ENCODE measurements around the gene PPIE. TPM values are rescaled to one million over a fixed set of nuclear protein-coding genes. Genes with fewer than 3 reads are reported as not detected.

PPIE gene
- total and polyA plus RNA-seq, 2 of the 13 experiments (the other 11 are each of a cell fraction or from before 2014, with no cell fraction given): 15.3 to 26.3 TPM

- Histone ChIP-seq H3K36me3 (replicated peaks in 1 of 2; ENCODE audit: control insufficient read depth in 1 of 2, insufficient read depth in 2 of 2, low read length in 2 of 2) (peaks cover 5 to 50% of the 10 kb centered on the region in 2 experiments; a peak in 4 of 5 replicates), H3K79me2 (ENCODE audit: insufficient read depth, low read length) (no peaks in the 10 kb centered on the region), H3K4me1 (ENCODE audit: insufficient read depth, low read length) (no peaks in the 10 kb centered on the region), H3K27me3 (ENCODE audit: control insufficient read depth in 1 of 2, insufficient read depth in 2 of 2, low read length in 2 of 2) (no peaks in the 10 kb centered on the region), H3K9ac (ENCODE audit: insufficient read depth, low read depth, low read length) (no peak overlapping the region), H3K27ac (ENCODE audit: extremely low read length, insufficient read depth, low read length) (no peak overlapping the region), H4K20me1 (ENCODE audit: insufficient read depth, low read length) (no peaks in the 10 kb centered on the region), H3K4me2 (ENCODE audit: low read depth, low read length) (no peak overlapping the region), H3K9me3 (ENCODE audit: low read length) (no peaks in the 10 kb centered on the region), H2AFZ (ENCODE audit: low read length) (no peak overlapping the region), H3K4me3 (replicated peaks in 1 of 3; ENCODE audit: insufficient read depth in 1 of 3, low read depth in 2 of 3, low read length in 3 of 3) (no peak overlapping the region)
- no peak for ATAC-seq
- ChIA-PET POLR2A (no interaction called here), CTCF (ENCODE audit: low intra/inter-chr PET ratio, low total read pairs) (no interaction called here)
- in situ Hi-C loops (cut with HindIII; ENCODE audit: extremely low pct_ligation_motif_present, low pct_unique_long_range_greater_than_20kb) (no loop called here), intact Hi-C loops (cut with micrococcal nuclease; ENCODE audit: unreplicated experiment) (no loop called here)
- no peak for TF ChIP-seq MIER3 (CRISPR knock-in tag; IDR thresholded peaks at IDR 0.05; ENCODE audit: borderline replicate concordance)
- no peak for TF ChIP-seq CCAR2 (optimal IDR thresholded peaks at IDR 0.05; ENCODE audit: low read depth, low read length)
- WGBS (ENCODE audit: low lambda C conversion rate): 76% methylated on average over 12 of the region's 16 CpGs
- no peak for FAIRE-seq
- DNase-seq (ENCODE audit: low spot score): no peak
- no TSS peak for BruUV-seq (replicated peaks)
Measured at GRCh38 chr1:39753132-39754025, 14.7 kb downstream of the PPIE start.

GRCh38 chr1:39754026-39754570 is 15.4 kb downstream of the PPIE start:
- no peaks in the 10 kb centered on the region for H3K4me1 ChIP-seq (ENCODE audit: insufficient read depth, low read length)
- in situ Hi-C loops (cut with HindIII; ENCODE audit: extremely low pct_ligation_motif_present, low pct_unique_long_range_greater_than_20kb) (no loop called here), intact Hi-C loops (cut with micrococcal nuclease; ENCODE audit: unreplicated experiment) (no loop called here)
- ATAC-seq (no peak), FAIRE-seq (no peak), DNase-seq (ENCODE audit: low spot score) (no peak)
- H2AFZ ChIP-seq (ENCODE audit: low read length): no peak overlapping the region
- H4K20me1 ChIP-seq (ENCODE audit: insufficient read depth, low read length): no peaks in the 10 kb centered on the region
- no peak overlapping the region for H3K4me2 ChIP-seq (ENCODE audit: low read depth, low read length)
- H3K27me3 ChIP-seq (ENCODE audit: control insufficient read depth in 1 of 2, insufficient read depth in 2 of 2, low read length in 2 of 2): no peaks in the 10 kb centered on the region
- BruUV-seq (replicated peaks): no TSS peak
- H3K79me2 ChIP-seq (ENCODE audit: insufficient read depth, low read length): no peaks in the 10 kb centered on the region
- 73% methylated on average over 2 of the region's 2 CpGs for WGBS (ENCODE audit: low lambda C conversion rate)
- ChIA-PET CTCF (ENCODE audit: low intra/inter-chr PET ratio, low total read pairs) (no interaction called here), POLR2A (no interaction called here)
- no peaks in the 10 kb centered on the region for H3K9me3 ChIP-seq (ENCODE audit: low read length)
- H3K27ac ChIP-seq (ENCODE audit: extremely low read length, insufficient read depth, low read length): no peak overlapping the region
- H3K9ac ChIP-seq (ENCODE audit: insufficient read depth, low read depth, low read length): no peak overlapping the region
- no peak overlapping the region for H3K4me3 ChIP-seq (replicated peaks in 1 of 3; ENCODE audit: insufficient read depth in 1 of 3, low read depth in 2 of 3, low read length in 3 of 3)
- peaks cover 4 to 44% of the 10 kb centered on the region in 2 experiments; a peak in 4 of 5 replicates for H3K36me3 ChIP-seq (replicated peaks in 1 of 2; ENCODE audit: control insufficient read depth in 1 of 2, insufficient read depth in 2 of 2, low read length in 2 of 2)
- TF ChIP-seq DR1 (CRISPR knock-in tag; IDR thresholded peaks at IDR 0.05) (no peak), ZNF646 (CRISPR knock-in tag; IDR thresholded peaks at IDR 0.05) (no peak), THAP7 (CRISPR knock-in tag; IDR thresholded peaks at IDR 0.05) (no peak), JUND (CRISPR knock-in tag; IDR thresholded peaks at IDR 0.05) (no peak), DNMT3B (CRISPR knock-in tag; conservative IDR thresholded peaks at IDR 0.05) (no peak), ZNF713 (CRISPR knock-in tag; IDR thresholded peaks at IDR 0.05) (no peak), SNAPC5 (CRISPR knock-in tag; IDR thresholded peaks at IDR 0.05; ENCODE audit: borderline replicate concordance) (no peak), ZBTB7B (CRISPR knock-in tag; IDR thresholded peaks at IDR 0.05) (no peak)
